GM12878 (cell line): ENCODE results near the gene EFCAB10. TPM values are rescaled to one million over a fixed set of nuclear protein-coding genes. Genes with fewer than 3 reads are reported as not detected.

Experiments
- ATAC-seq: fragments of 200-7000 bp; cut with Tn5 transposase; 3 replicates; pipeline ENCODE4 v1.9.1; 2020; ENCODE audit warnings: mild to moderate bottlenecking, moderate library complexity
- BruUV-seq: library from RNA; stranded (reverse); fragments of 400-500 nt; replicated peaks from 2 replicates; lab custom pipeline; 2021; lab: Mats Ljungman, UMichigan
- CTCF ChIA-PET: fragments of 300-600 bp; sonication (Branson Sonifier 250); formaldehyde crosslinking; extraction: SDS; loops from one replicate; lab custom pipeline; 2021; ENCODE audit warnings: inconsistent platforms; lab: Yijun Ruan, JAX
- POLR2A ChIA-PET: fragments of 350-600 bp; formaldehyde crosslinking; extraction: SDS; loops from one replicate; lab custom pipeline; 2021; ENCODE audit warnings: inconsistent platforms; lab: Charles Lee
- RAD21 ChIA-PET: fragments of 300-600 bp; sonication (Branson Sonifier 250); formaldehyde crosslinking; loops from one replicate; lab custom pipeline; 2023; ENCODE audit warnings: antibody characterized with exemption; ENCODE audit not compliant: unreplicated experiment; lab: Charles Lee
- SMC1A ChIA-PET: fragments of 300-600 bp; sonication (Branson Sonifier 250); formaldehyde crosslinking; loops from one replicate; lab custom pipeline; 2023; ENCODE audit not compliant: unreplicated experiment, uncharacterized antibody; lab: Charles Lee
- DNase-seq: peaks from one replicate; pipeline ENCODE4 v3.0.0-alpha.2; 2011; ENCODE audit warnings: low read depth, low spot score
- FAIRE-seq: peaks from 3 replicates; lab custom pipeline; 2011; peaks lifted over from hg19 to GRCh38; lab: Jason Lieb, UNC
- H2AFZ ChIP-seq: 2 replicates; pipeline ENCODE4 v1.6.0; 2011; ENCODE audit warnings: low read depth, low read length, control low read depth; ENCODE audit not compliant: control insufficient read depth
- H3K27ac ChIP-seq: 2 replicates; pipeline ENCODE4 v1.5.1; 2011; ENCODE audit warnings: control low read depth; ENCODE audit not compliant: control insufficient read depth, insufficient read depth
- H3K27me3 ChIP-seq, 2 experiments: replicated peaks in 1 of 2; 2 replicates each; pipeline versions ENCODE4 v1.6.0 to v1.6.1; 2011; ENCODE audit warnings: low read length in 1 of 2; ENCODE audit not compliant: control insufficient read depth in 2 of 2, insufficient read depth in 2 of 2
- H3K36me3 ChIP-seq, 2 experiments: 2 replicates each; pipeline ENCODE4 v1.5.1; 2011; ENCODE audit warnings: low read length in 1 of 2; ENCODE audit not compliant: control insufficient read depth in 2 of 2, insufficient read depth in 2 of 2
- H3K4me1 ChIP-seq: 2 replicates; pipeline ENCODE4 v1.6.1; 2011; ENCODE audit warnings: mild to moderate bottlenecking, low read length, moderate library complexity, mixed read lengths; ENCODE audit not compliant: control insufficient read depth, insufficient read depth
- H3K4me2 ChIP-seq: 2 replicates; pipeline ENCODE4 v1.6.0; 2011; ENCODE audit warnings: control low read depth; ENCODE audit not compliant: control insufficient read depth, insufficient read depth
- H3K4me3 ChIP-seq: fragments of 200-600 bp; sonication (generic); 2 replicates; pipeline ENCODE4 v1.5.1; 2016
- H3K79me2 ChIP-seq: 2 replicates; pipeline ENCODE4 v1.6.0; 2011; ENCODE audit warnings: low read length; ENCODE audit not compliant: control insufficient read depth, insufficient read depth
- H3K9ac ChIP-seq: 2 replicates; pipeline ENCODE4 v1.8.0; 2011; ENCODE audit warnings: low read length, control low read depth, mixed read lengths; ENCODE audit not compliant: control insufficient read depth, insufficient read depth
- H3K9me3 ChIP-seq: replicated peaks from 3 replicates; pipeline ENCODE4 v1.5.1; 2011; ENCODE audit warnings: mild to moderate bottlenecking, low read length; ENCODE audit not compliant: control insufficient read depth, insufficient read depth
- H4K20me1 ChIP-seq: 2 replicates; pipeline ENCODE4 v1.6.0; 2011; ENCODE audit not compliant: control insufficient read depth, insufficient read depth
- ASH2L ChIP-seq: fragments of 300-600, 200-600 bp; sonication (generic); IDR thresholded peaks from 2 replicates; pipeline ENCODE4 v1.6.1; 2017; ENCODE audit warnings: low read depth, mild to moderate bottlenecking, borderline replicate concordance
- CBX3 ChIP-seq: fragments of 200-600 bp; sonication (generic); IDR thresholded peaks from 2 replicates; pipeline ENCODE4 v1.6.1; 2016; ENCODE audit warnings: low read depth, borderline replicate concordance
- CBX5 ChIP-seq: sonication (generic); IDR thresholded peaks from 2 replicates; pipeline ENCODE4 v1.6.1; 2016; ENCODE audit warnings: low read depth, moderate library complexity, mild to moderate bottlenecking, inconsistent platforms
- IKZF1 ChIP-seq: fragments of 450-650 bp; conservative IDR thresholded peaks from 2 replicates; pipeline ENCODE4 v1.6.1; 2017; ENCODE audit warnings: antibody characterized with exemption, mild to moderate bottlenecking
- IRF4 ChIP-seq: IDR thresholded peaks from 2 replicates; pipeline ENCODE4 v1.6.1; 2011; ENCODE audit warnings: low read depth, low read length
- JUNB ChIP-seq: IDR thresholded peaks from 2 replicates; pipeline ENCODE4 v1.6.1; 2016; ENCODE audit warnings: antibody characterized with exemption, mild to moderate bottlenecking
- KAT2A ChIP-seq: conservative IDR thresholded peaks from 2 replicates; pipeline ENCODE4 v1.6.1; 2011; ENCODE audit warnings: low read depth, low read length; ENCODE audit not compliant: control insufficient read depth
- KLF5 ChIP-seq: fragments of 450-650 bp; IDR thresholded peaks from 2 replicates; pipeline ENCODE4 v1.6.1; 2014; ENCODE audit warnings: mild to moderate bottlenecking; ENCODE audit not compliant: partially characterized antibody
- MEF2A ChIP-seq: IDR thresholded peaks from 2 replicates; pipeline ENCODE4 v1.6.1; 2011; ENCODE audit warnings: low read depth, mild to moderate bottlenecking, low read length, moderate library complexity; ENCODE audit not compliant: insufficient read depth
- MTA2 ChIP-seq: fragments of 450-650 bp; IDR thresholded peaks from 2 replicates; pipeline ENCODE4 v1.6.1; 2016; ENCODE audit warnings: low read depth, mild to moderate bottlenecking, moderate library complexity
- NBN ChIP-seq: fragments of 450-650 bp; IDR thresholded peaks from 2 replicates; pipeline ENCODE4 v1.6.1; 2016
- NR2C2 ChIP-seq: IDR thresholded peaks from 2 replicates; pipeline ENCODE4 v1.6.1; 2011; ENCODE audit warnings: borderline replicate concordance, low read depth; ENCODE audit not compliant: control insufficient read depth, insufficient read length
- SPI1 ChIP-seq: IDR thresholded peaks from 2 replicates; pipeline ENCODE4 v1.6.1; 2011; ENCODE audit warnings: low read depth, mild to moderate bottlenecking, low read length, moderate library complexity, borderline replicate concordance; ENCODE audit not compliant: insufficient read depth
- SUPT20H ChIP-seq: IDR thresholded peaks from 2 replicates; pipeline ENCODE4 v1.6.1; 2011; ENCODE audit warnings: low read depth, mild to moderate bottlenecking, low read length, moderate library complexity, borderline replicate concordance; ENCODE audit not compliant: control insufficient read depth
- TBL1XR1 ChIP-seq: IDR thresholded peaks from 2 replicates; pipeline ENCODE4 v1.6.1; 2012; ENCODE audit warnings: low read depth, low read length, improper control_type of control experiment
- ZNF384 ChIP-seq: IDR thresholded peaks from 2 replicates; pipeline ENCODE4 v1.6.1; 2012; ENCODE audit warnings: low read depth, mild to moderate bottlenecking, low read length, improper control_type of control experiment, borderline replicate concordance
- ZNF622 ChIP-seq: fragments of 450-650 bp; IDR thresholded peaks from 2 replicates; pipeline ENCODE4 v1.6.1; 2017; ENCODE audit warnings: mild to moderate bottlenecking, inconsistent platforms
- WGBS: methylation state at CpG from one replicate; pipeline ENCODE4 v1.1.6; 2016; ENCODE audit warnings: low lambda C conversion rate; ENCODE audit not compliant: insufficient replicate concordance, insufficient coverage; ENCODE audit errors: missing lambda C conversion rate; 5-methylcytosine and 5-hydroxymethylcytosine counted together
- in situ Hi-C: fragments of 300-500 bp; cut with MboI; formaldehyde crosslinking; loops from 9 replicates; pipeline ENCODE4 v1.14.3; 2018; ENCODE audit warnings: mixed read lengths
- intact Hi-C: fragments of 100-400 bp; cut with micrococcal nuclease; formaldehyde crosslinking; loops from one replicate; pipeline ENCODE4 v1.14.2; 2022; ENCODE audit not compliant: unreplicated experiment
- polyA plus RNA-seq, 11 experiments: library from polyadenylated mRNA; depleted of rRNA in 4 of 11; unstranded in 6 of 11; stranded (reverse) in 5 of 11; fragments of >200 nt; fragmentation: Nextera tagmentation in 4 of 11; fragmentation: Illumina TruSeq in 1 of 11; extraction: Ambion mirVana in 4 of 11; extraction: Trizol in 1 of 11; gene quantifications; 1 replicate in 1 of 11; 2 replicates in 10 of 11; pipeline versions ENCODE4 v1.2.1 to v1.2.3, GENCODE V29; 2011 to 2016; ENCODE audit warnings: inconsistent platforms in 2 of 11, missing spikeins in 2 of 11, low read depth in 1 of 11
- total RNA-seq, 4 experiments: library from RNA; depleted of rRNA in 3 of 4; stranded (reverse); fragments of >200 nt in 3 of 4; fragmentation: Illumina TruSeq in 1 of 4; extraction: Trizol in 1 of 4; gene quantifications; 2 replicates each; pipeline versions ENCODE4 v1.2.1 to v1.2.3, GENCODE V29; 2013 to 2021
- TF ChIP-seq, protein P1 (sequence below): fragments of 450-650 bp; IDR thresholded peaks from 2 replicates; pipeline ENCODE4 v1.6.1; 2016; ENCODE audit warnings: mild to moderate bottlenecking
- TF ChIP-seq, protein P2 (sequence below): fragments of 450-650 bp; formaldehyde crosslinking; IDR thresholded peaks from 2 replicates; pipeline ENCODE4 v1.5.0; 2022; ENCODE audit warnings: mild to moderate bottlenecking, missing genetic modification characterization

The EFCAB10 gene
- total and polyA plus RNA-seq, 10 of the 15 experiments (the other 5 are each of a cell fraction or from before 2014, with no cell fraction given), result 0.38 to 1.0 (median 0.54) TPM; not detected in 6

DNA sequence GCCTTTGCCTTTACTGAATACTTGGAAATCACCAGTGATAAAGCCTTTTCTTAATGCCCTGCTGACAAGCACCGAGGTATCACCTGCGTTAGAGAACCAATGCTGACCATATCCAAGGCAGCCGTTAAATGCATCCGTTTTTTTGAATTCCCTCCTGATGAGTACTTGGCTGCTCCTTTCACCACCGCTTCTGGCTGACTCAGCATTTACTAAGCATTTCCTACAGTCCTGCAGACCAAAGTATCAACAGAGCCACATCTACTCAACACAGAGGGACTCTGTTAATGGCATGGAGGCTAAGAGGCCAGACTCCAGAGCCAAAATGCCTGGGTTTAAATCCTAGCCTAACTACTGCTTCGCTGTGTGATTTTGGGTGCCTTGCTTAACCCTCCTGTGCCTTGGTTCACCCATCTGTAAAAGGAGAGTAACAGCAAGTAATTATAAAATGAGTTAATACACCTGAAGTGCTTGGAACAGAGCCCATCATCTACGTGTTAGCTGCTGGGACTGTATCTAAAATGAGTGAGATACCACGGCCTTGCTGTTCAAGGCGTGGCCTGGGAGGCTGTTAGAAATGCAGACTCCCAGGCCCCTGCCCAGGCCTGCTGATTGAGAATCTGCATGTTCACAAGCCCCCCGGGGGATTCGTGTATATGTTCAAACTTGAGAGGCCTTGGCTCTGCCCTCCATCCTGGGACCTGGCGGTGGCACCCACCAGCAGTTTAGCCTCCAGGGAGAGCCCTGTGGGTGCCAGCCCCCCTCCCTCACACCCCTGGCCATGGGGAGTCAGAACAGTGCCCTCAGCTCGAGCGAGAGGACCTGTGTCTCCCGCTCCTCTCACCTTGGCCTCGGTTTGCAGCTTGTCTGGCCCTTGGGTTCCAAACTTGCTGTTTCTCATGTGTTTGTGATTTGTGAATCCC, 30.8 kb upstream of the EFCAB10 start:
- no peak overlapping the region for H3K27ac ChIP-seq
- no peak overlapping the region for H3K4me2 ChIP-seq
- H3K27me3 ChIP-seq, result no peaks in the 10 kb centered on the region
- in situ Hi-C loops (no loop called here), intact Hi-C loops (no loop called here)
- H3K4me1 ChIP-seq, result no peaks in the 10 kb centered on the region
- H3K9ac ChIP-seq, result no peak overlapping the region
- ATAC-seq, result no peak
- ChIA-PET RAD21 (no interaction called here), CTCF (no interaction called here), SMC1A (no interaction called here), POLR2A (no interaction called here)
- no peak overlapping the region for H2AFZ ChIP-seq
- no peak overlapping the region for H3K4me3 ChIP-seq
- no peak for DNase-seq
- no peak for TF ChIP-seq JUNB
- TF ChIP-seq, protein P1, sequence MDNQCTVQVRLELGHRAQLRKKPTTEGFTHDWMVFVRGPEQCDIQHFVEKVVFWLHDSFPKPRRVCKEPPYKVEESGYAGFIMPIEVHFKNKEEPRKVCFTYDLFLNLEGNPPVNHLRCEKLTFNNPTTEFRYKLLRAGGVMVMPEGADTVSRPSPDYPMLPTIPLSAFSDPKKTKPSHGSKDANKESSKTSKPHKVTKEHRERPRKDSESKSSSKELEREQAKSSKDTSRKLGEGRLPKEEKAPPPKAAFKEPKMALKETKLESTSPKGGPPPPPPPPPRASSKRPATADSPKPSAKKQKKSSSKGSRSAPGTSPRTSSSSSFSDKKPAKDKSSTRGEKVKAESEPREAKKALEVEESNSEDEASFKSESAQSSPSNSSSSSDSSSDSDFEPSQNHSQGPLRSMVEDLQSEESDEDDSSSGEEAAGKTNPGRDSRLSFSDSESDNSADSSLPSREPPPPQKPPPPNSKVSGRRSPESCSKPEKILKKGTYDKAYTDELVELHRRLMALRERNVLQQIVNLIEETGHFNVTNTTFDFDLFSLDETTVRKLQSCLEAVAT, result no peak
- no peak for TF ChIP-seq IRF4
- no peak for TF ChIP-seq NR2C2
- no peak for TF ChIP-seq IKZF1
- TF ChIP-seq MTA2, result no peak
- TF ChIP-seq MEF2A, result no peak
- TF ChIP-seq, protein P2, sequence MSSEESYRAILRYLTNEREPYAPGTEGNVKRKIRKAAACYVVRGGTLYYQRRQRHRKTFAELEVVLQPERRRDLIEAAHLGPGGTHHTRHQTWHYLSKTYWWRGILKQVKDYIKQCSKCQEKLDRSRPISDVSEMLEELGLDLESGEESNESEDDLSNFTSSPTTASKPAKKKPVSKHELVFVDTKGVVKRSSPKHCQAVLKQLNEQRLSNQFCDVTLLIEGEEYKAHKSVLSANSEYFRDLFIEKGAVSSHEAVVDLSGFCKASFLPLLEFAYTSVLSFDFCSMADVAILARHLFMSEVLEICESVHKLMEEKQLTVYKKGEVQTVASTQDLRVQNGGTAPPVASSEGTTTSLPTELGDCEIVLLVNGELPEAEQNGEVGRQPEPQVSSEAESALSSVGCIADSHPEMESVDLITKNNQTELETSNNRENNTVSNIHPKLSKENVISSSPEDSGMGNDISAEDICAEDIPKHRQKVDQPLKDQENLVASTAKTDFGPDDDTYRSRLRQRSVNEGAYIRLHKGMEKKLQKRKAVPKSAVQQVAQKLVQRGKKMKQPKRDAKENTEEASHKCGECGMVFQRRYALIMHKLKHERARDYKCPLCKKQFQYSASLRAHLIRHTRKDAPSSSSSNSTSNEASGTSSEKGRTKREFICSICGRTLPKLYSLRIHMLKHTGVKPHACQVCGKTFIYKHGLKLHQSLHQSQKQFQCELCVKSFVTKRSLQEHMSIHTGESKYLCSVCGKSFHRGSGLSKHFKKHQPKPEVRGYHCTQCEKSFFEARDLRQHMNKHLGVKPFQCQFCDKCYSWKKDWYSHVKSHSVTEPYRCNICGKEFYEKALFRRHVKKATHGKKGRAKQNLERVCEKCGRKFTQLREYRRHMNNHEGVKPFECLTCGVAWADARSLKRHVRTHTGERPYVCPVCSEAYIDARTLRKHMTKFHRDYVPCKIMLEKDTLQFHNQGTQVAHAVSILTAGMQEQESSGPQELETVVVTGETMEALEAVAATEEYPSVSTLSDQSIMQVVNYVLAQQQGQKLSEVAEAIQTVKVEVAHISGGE (CRISPR knock-in tag), result no peak
- TF ChIP-seq ASH2L, result no peak
- TF ChIP-seq SUPT20H, result no peak
- TF ChIP-seq NBN, result no peak
- TF ChIP-seq SPI1, result no peak
- TF ChIP-seq CBX5, result no peak
- no peak for TF ChIP-seq CBX3
- no peak for TF ChIP-seq ZNF384
- TF ChIP-seq KLF5, result no peak
- TF ChIP-seq ZNF622, result no peak
- TF ChIP-seq TBL1XR1, result no peak
- no peak for TF ChIP-seq KAT2A
- FAIRE-seq, result no peak
- BruUV-seq, result no TSS peak
- H4K20me1 ChIP-seq, result no peaks in the 10 kb centered on the region
- WGBS, result 59% methylated on average over 16 of the region's 16 CpGs
- no peaks in the 10 kb centered on the region for H3K79me2 ChIP-seq
- no peaks in the 10 kb centered on the region for H3K9me3 ChIP-seq
- no peaks in the 10 kb centered on the region for H3K36me3 ChIP-seq
